HG03354 (cell line): ENCODE data around the gene GALNT9.

Source experiments
- ATAC-seq: cut with Tn5 transposase; IDR thresholded peaks from one replicate; pipeline ENCODE4 v1.9.1; 2021; ENCODE audit warnings: mild to moderate bottlenecking; ENCODE audit not compliant: unreplicated experiment, poor library complexity, severe bottlenecking

The GALNT9 gene

GRCh38 chr12:132284827-132285741 lies 44.3 kb downstream of the GALNT9 start:
- ATAC-seq: no peak

GRCh38 chr12:132284071-132284826 lies 45.1 kb downstream of the GALNT9 start:
- no peak for ATAC-seq

DNA sequence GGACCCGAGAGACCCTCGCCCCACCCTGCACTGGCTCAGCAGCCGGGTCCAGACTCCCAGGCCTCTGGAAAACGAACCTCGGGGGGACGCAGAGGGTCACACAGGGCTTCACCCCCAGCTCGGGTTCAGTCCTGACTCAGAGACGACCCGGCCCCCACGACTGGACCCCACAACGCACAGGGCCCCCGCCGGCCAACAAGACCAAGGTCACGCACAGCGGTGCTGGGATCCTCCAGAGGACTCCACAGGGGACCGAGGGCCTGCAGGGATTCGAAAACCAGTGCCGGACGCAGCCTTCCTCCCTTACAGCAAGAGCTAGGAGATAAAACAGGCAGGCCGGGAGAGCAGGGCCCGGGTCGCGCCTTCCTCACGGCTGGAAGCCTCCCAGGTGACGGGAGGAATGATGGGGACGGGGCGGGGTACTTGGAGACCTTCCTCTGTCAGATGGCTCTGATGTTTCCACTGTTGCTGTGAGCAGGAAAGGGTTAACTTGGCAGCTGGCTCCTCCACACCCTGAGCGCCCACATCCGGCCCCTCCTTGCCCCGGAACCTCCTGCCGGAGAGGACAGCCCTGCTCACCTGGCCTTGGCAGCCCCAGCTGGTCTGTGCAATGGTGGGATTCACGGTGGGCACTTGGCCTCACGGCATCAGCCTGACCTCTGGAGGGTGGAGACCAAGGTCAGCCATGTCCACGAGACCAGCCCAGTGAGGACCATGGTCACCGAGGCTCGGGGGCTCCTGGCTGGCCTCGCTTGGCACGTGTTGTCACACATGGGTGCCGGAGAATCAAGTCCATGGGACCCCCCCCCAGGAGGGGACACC lies 46.2 kb downstream of the GALNT9 start:
- no peak for ATAC-seq

- no peak for ATAC-seq
Observed at GRCh38 chr12:132282031-132282949, 47.1 kb downstream of the GALNT9 start.

- ATAC-seq: no peak
Observed at GRCh38 chr12:132281038-132281437, 48.4 kb downstream of the GALNT9 start.

DNA sequence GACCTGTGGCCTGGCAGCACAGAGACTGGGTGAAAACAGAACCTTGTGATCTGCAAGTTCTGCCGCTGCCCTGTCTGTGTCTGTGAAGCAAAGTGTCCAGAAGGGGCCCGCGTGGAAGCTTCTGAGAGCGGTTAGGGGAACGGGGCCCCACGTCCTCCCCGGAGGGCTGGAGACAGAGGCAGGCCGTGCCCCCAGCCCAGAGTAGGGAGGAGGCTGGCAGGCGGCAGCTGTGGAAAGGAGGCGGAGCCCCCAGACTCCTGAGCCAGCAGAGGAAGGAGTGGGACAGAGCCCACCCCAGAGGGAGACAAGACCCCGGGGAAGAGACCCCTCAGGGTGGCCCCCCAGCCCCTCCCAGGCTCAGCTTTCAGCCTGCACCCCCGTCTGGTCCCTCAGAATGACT lies 49.0 kb downstream of the GALNT9 start:
- no peak for ATAC-seq

DNA sequence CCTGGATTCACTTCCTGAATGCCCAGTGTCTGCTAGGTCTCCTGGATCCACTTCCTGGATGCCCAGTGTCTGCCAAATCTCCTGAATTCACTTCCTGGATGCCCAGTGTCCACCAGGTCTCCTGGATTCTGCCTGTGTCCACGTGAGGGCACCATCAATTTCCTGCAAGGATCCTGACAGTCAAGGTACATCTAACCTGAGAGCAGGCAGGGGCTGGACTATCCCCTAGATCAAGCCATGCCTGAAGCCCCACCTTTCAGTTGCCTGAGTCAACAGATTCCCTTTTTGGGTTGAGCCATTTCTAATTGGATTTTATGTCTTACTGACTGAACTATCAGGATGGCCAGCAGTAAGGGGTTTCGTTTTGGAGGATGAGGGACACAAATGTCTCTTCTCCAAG lies 49.5 kb downstream of the GALNT9 start:
- ATAC-seq: no peak

DNA sequence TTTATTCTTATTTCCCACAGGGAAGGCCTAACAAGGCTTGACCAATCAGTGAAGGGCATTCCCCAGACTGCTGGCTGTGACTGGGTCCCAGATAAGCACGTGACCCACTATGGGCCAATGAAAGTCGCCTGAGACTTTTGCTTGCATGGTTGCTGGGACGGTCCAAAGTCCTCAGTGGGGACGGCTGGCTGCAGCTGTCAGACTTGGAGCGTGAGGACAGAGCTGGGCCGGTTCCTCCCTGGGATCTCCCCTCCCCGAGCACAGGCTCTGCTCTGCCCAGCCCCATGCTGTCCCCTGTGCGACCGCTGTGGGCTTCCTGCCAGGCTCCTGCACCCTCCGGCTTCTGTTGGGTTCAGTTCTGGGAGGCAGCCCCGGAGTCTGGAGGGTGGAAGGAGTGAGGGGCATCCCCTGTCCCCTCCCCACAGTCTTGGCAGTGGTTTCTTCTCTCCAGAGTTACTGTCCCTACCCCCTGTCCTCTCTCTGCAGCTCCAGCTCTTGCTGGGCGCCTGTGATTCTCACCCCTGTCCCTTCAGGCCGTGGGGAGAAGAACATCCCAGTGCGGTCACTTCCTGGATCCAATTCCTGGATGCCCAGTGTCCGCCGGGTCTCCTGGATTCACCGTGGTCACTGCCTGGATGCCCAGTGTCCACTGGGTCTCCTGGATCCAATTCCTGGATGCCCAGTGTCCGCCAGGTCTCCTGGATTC lies 50.1 kb downstream of the GALNT9 start:
- ATAC-seq: no peak

- ATAC-seq: no peak
Observed at GRCh38 chr12:132278401-132279183, 50.8 kb downstream of the GALNT9 start.

DNA sequence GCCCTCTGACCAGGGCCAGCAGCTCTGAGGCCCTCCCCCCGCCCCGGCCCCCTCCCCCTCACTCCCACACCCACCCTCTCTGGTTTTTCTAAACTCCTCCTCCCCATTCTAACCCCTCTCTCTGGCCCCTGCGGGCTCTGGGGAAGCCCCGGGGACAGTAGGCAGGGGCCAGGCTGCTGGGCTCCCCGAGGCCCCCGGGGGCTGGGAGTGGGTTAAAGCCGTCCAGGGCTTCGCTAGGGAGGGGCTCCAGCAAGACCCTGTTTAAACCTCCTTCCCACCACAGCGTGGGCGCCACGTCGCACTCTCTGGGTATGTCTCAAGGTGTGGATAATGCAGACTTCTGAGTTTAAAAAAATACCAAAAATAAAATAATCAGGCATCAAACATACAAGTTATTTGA lies 51.4 kb downstream of the GALNT9 start:
- ATAC-seq: no peak

DNA sequence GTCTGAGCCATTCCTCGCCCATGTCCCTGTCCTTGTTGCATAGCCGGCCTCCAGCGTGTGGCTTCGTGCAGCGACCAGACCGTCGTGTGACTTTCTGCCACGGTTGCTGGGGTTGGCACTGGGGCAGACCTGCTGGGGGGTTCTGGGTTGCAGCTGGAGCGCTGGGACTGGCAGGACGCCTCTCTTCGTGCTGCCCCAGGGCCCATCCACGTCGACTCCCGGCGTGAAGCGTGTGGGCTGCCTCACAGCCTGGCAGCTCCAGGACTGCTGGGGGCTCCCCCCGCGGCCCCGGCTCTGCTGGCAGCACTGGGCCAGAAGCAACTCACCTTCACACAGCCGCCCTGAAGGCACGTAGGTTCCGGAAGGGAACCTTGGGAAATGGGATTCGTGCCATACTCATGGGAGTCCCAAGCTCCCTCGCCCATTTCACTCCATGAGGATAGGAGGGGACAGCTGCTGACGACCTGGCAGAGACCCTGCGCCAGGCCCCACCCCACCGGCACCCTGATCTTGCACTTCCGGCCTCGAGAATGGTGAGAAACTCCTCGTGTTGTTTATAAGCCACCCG lies 51.9 kb downstream of the GALNT9 start:
- no peak for ATAC-seq

- no peak for ATAC-seq
Observed at GRCh38 chr12:132276827-132277373, 52.5 kb downstream of the GALNT9 start.

DNA sequence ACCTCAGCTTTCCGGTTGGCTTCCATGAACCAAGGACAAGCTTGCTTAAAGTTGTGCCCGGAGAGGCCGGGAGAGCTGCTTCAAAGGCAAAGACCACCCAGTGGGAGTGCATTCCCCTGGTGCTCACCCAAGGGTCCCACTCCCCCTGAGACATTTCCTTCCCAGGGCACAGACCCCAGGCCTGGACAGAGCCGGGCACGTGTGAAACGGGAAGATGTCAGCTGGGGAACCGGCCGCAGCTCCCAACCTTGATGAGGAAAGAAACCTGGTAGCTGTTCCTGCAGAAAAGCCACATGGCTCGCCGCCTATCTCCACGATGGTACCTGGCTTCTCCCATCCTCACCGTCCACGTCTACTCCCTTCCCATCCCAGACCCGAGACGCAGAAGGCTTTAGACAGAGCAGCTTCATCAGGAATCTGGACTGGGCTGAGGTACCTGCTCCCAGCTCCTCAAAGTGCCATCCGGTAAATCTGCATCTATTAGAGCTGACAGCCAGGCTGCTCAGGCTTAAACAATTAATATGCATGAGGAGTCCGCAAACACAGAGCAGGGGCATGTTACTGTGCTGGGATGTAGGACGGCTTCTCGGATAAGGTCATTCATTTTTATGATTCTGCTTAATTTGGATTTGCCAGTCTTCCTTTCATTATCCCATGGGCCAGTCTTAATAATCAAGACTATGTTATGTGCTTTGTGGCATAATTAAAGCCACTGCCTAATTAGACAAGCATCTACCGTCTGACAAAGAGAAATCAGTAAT lies 53.1 kb downstream of the GALNT9 start:
- no peak for ATAC-seq

GRCh38 chr12:132275631-132276030 lies 53.8 kb downstream of the GALNT9 start:
- ATAC-seq: no peak

DNA sequence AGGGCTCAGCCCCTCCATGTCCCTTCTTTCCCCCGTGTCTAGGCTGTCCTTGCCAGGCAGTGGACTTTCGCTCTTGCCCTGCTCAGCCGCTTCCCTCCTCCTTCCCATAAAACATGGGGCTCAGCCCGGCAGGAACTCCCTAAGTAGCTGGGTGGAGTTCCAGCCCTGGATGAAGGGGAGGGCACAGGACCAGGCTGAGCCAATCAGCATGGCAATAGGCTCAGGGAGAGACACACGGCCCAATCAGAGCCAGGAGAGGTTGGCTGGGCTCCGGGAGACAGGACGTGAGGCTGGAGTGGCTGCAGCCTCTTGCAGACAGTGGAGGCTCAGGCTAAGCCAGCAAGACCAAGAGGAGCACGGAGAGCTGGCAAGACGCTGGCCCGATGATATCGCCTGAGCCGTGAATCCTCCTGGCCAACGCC lies 54.3 kb downstream of the GALNT9 start:
- no peak for ATAC-seq

GRCh38 chr12:132273992-132274334 lies 55.4 kb downstream of the GALNT9 start:
- no peak for ATAC-seq

DNA sequence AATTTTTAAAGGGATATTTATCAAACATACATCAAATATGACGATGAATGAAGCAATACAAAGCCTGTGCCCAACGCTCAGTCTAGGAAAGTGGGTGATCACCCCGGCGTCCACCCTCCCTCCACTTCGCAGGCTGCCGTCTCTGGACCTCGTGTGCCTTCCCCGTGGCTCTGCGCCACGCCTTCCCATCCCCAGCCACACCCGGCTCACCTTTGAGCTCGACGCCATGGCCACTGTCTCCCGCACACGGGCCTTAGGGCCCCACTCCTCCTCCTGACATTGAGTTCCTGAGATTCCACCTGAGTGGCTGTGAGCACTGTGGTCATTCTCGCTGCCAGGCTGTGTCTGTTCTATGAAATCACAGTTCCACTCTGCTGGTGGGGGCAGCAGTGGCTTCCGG lies 56.7 kb downstream of the GALNT9 start:
- no peak for ATAC-seq
